ENCODE results near the gene PRKCZ.

DNA sequence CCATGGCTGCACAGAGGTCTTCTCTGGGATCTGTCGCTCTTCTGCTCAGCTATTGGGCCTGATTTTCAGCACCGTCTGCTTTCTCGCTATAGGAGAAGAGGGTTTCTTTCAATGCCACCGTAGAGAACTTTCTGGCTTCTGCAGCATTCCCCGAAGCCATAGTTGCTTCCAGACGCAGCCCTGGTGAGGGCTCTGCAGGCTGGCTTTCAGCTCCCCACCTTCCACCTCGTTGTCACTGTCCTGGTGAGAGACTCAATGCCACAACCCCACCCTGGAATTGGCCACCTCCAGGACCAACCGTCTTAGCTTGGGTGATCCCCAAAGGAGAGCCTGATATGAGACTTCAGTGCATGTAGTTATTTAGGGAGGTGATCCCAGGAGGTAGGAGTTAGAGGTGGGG lies 12.0 kb upstream of the PRKCZ start:
- TF ChIP-seq, protein P1, sequence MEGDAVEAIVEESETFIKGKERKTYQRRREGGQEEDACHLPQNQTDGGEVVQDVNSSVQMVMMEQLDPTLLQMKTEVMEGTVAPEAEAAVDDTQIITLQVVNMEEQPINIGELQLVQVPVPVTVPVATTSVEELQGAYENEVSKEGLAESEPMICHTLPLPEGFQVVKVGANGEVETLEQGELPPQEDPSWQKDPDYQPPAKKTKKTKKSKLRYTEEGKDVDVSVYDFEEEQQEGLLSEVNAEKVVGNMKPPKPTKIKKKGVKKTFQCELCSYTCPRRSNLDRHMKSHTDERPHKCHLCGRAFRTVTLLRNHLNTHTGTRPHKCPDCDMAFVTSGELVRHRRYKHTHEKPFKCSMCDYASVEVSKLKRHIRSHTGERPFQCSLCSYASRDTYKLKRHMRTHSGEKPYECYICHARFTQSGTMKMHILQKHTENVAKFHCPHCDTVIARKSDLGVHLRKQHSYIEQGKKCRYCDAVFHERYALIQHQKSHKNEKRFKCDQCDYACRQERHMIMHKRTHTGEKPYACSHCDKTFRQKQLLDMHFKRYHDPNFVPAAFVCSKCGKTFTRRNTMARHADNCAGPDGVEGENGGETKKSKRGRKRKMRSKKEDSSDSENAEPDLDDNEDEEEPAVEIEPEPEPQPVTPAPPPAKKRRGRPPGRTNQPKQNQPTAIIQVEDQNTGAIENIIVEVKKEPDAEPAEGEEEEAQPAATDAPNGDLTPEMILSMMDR (IDR thresholded peaks at IDR 0.05): no peak
- no peak for TF ChIP-seq POLR2A (IDR thresholded peaks at IDR 0.05)
